ENCODE measurements around the gene PLPPR3.

The PLPPR3 gene

DNA sequence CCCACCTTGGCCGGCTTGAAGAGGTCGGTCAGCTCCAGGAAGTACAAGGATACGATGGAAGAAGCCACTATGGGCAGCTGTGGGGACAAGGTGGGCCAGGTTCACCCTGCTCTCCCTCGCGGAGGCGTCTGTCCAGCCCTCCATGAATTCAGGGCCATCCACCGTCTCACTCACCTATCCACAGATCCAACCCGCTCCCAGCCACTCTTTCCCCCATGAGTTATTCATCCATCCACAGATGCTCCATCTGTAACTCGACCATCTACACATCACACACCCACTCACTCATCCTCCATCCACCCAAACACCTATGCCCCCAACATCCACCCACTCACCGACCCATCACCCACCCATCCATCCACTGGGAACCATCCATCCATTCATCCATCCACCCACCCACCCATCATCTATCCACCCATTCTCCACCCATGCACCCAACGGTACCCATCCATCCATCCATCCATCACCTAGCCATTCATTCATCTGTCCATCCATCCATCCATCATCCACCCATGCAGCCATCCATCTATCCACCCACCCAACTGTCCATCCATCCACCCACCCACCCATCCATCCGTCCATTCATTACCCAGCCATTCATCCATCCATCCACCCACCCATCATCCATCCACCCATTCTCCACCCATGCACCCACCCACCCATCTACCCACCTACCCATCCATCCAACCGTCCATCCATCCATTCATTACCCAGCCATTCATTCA, 5.8 kb downstream of the PLPPR3 start:
- Histone ChIP-seq H3K36me3 (peaks cover 49% of the 10 kb centered on the region), H3K27ac (no peak overlapping the region), H3K9ac (no peak overlapping the region), H3K27me3 (peaks cover 20% of the 10 kb centered on the region), H3K4me1 (no peaks in the 10 kb centered on the region), H3K9me3 (no peaks in the 10 kb centered on the region), H3K4me2 (no peak overlapping the region), H3K4me3 (no peak overlapping the region), H4K20me1 (peaks cover 48% of the 10 kb centered on the region)
- TF ChIP-seq Cebpa-rat (IDR thresholded peaks at IDR 0.05): no peak

DNA sequence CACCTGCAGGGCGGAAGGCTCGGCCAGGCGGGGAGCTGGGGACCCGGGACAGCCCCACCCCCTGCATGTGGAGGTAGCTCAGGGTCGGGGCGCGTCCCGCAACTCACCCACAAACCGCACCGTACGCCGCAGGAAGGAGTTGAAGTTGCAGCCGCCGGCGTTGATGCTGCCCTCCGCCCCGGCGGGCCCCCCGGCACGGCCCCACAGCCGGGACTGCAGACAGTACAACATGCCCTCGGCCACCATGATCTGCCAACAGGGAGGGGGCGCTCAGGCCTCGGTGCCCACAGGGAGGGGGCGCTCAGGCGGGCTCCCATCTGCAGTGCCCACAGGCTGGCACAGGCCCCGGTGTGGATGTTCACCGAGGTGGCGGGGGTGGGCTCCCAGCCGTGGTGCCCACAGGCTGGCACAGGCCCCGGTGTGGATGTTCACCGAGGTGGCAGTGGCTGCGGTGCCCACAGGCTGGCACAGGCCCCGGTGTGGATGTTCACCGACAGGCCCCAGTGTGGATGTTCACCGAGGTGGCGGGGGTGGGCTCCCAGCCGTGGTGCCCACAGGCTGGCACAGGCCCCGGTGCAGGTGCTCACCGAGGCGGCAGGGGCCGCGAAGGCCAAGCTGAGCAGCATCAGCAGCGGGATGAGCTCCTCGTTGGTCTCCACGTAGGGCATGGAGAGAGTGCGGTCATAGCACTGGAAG, 6.5 kb downstream of the PLPPR3 start:
- H3K9ac ChIP-seq: no peak overlapping the region
- no peaks in the 10 kb centered on the region for H3K9me3 ChIP-seq
- peaks cover 55% of the 10 kb centered on the region for H4K20me1 ChIP-seq
- peaks cover 13% of the 10 kb centered on the region for H3K27me3 ChIP-seq
- TF ChIP-seq Cebpa-rat (IDR thresholded peaks at IDR 0.05): no peak
- H3K27ac ChIP-seq: no peak overlapping the region
- no peak overlapping the region for H3K4me2 ChIP-seq
- H3K4me1 ChIP-seq: no peaks in the 10 kb centered on the region
- no peak overlapping the region for H3K4me3 ChIP-seq
- H3K36me3 ChIP-seq: peaks cover 56% of the 10 kb centered on the region

DNA sequence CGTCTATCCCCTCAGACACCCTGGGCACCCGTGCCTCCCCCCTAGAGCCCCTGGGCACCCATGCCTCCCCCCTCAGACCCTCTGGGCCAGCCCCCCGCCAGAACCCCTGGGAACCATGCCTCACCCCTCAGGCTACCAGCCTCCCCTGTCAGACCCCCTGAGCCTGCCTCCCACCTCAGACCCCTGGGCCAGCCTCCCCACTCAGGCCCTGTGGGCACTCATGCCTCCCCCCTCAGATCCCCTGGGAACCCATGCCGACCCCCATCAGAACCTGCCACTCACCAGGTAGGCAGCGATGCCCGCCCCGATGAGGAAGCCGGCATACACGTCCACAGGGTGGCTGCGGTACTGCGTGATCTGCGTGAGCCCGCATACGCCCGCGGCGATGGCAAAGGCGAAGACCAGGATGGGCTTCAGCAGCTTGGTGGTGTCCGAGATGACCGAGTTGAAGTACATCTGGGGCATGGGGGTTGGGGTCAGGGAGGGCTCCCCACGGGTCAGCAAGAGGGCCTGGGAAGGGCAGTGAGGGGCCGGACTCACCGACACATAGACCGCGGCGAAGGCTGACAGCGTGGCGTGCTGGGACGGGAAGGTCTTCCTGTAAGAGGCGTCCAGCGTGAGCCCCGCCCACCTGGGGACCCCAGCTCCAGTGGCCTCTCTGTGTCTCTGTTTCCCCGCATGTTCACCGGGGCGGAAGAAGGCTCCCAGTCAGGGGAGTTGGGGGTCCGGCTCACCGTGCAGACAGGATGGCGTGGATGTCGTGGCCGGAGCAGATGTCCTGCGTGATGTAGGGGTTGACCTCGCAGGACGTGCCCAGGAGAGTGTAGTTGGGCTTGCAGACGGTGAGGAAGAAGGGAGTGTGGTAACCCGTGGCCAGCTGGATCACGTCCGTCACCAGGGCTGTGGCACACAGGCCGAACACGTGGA, 7.3 kb downstream of the PLPPR3 start:
- Histone ChIP-seq H4K20me1 (peaks cover 63% of the 10 kb centered on the region), H3K4me1 (no peaks in the 10 kb centered on the region), H3K27me3 (peaks cover 5% of the 10 kb centered on the region), H3K27ac (no peak overlapping the region), H3K4me3 (no peak overlapping the region), H3K9me3 (no peaks in the 10 kb centered on the region), H3K4me2 (no peak overlapping the region), H3K36me3 (peaks cover 65% of the 10 kb centered on the region), H3K9ac (no peak overlapping the region)
- no peak for TF ChIP-seq Cebpa-rat (IDR thresholded peaks at IDR 0.05)

DNA sequence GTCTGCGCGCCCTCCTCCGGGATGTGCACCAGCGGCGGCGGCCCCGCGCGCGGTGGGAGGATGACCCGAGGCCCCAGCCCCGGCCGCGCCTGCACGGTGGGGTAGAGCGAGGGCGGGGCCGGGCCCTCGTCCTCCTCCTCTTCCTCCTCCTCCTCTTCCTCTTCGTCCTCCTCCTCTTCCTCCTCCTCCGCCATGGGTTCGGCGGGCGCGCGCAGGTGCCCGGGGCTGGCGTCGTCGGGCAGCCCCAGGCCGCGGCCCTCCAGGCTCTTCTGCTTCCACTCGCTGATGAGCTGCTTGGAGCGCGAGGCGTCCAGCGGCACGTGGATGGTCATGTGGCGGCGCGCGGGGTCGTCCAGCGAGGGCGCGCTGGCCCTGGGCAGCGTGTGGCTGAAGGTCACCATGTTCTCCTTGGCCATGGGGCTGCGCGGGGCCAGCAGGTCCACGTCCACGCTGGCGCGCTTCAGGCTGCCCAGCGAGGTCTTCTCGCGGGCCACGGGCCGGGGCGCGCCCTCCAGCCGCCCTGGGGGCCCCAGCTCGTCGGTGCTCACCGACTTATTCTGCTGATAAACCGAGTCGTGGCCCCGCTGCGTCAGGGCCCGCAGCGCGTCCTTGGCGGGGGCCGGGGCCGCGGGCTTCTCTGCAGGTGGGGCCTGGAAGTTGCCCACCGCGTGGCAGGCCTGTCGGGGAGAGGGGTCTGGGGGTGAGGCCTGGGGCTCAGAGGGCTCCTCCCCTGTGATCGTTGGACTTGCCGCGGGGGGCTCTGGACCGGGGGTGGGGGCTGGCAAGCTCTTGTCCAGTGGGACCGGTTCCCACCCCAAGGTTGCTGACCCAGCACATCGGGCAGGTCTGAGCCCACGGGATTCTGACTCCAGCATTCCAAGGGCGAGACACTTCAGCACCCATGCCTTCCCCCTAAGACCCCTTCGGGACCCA, 8.3 kb downstream of the PLPPR3 start:
- H3K4me3 ChIP-seq: no peak overlapping the region
- no peak overlapping the region for H3K27ac ChIP-seq
- H3K9me3 ChIP-seq: no peaks in the 10 kb centered on the region
- peaks cover 74% of the 10 kb centered on the region for H3K36me3 ChIP-seq
- no peak for TF ChIP-seq Cebpa-rat (IDR thresholded peaks at IDR 0.05)
- no peak overlapping the region for H3K4me2 ChIP-seq
- H3K9ac ChIP-seq: no peak overlapping the region
- H4K20me1 ChIP-seq: peaks cover 72% of the 10 kb centered on the region
- no peaks in the 10 kb centered on the region for H3K27me3 ChIP-seq
- H3K4me1 ChIP-seq: no peaks in the 10 kb centered on the region

DNA sequence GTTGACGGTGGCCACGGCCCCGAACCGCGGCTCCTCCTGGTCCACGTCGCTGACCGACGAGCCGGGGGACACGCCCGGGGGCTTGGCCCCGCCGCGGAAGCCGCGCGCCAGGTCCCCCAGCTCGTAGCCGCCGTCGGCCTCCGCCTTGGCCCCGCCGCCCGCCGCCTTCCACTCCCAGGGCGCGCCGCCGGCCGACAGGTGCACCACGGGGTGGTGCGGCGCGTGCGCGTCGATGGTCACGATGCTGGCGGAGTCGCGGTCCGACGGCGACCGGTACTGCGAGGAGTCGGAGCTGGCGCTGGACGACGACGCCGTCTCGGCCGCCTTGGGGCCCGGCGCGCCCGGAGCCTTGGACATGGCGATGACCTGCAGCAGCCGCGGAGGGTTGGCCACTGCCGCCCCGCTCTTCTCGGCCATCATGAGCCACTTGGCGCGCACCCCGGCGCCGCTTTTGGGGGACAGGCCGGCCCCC, 9.0 kb downstream of the PLPPR3 start:
- no peak overlapping the region for H3K4me2 ChIP-seq
- no peaks in the 10 kb centered on the region for H3K4me1 ChIP-seq
- no peak for TF ChIP-seq Cebpa-rat (IDR thresholded peaks at IDR 0.05)
- peaks cover 80% of the 10 kb centered on the region for H3K36me3 ChIP-seq
- H3K27ac ChIP-seq: no peak overlapping the region
- H3K4me3 ChIP-seq: no peak overlapping the region
- H3K27me3 ChIP-seq: no peaks in the 10 kb centered on the region
- no peaks in the 10 kb centered on the region for H3K9me3 ChIP-seq
- no peak overlapping the region for H3K9ac ChIP-seq
- H4K20me1 ChIP-seq: peaks cover 79% of the 10 kb centered on the region

DNA sequence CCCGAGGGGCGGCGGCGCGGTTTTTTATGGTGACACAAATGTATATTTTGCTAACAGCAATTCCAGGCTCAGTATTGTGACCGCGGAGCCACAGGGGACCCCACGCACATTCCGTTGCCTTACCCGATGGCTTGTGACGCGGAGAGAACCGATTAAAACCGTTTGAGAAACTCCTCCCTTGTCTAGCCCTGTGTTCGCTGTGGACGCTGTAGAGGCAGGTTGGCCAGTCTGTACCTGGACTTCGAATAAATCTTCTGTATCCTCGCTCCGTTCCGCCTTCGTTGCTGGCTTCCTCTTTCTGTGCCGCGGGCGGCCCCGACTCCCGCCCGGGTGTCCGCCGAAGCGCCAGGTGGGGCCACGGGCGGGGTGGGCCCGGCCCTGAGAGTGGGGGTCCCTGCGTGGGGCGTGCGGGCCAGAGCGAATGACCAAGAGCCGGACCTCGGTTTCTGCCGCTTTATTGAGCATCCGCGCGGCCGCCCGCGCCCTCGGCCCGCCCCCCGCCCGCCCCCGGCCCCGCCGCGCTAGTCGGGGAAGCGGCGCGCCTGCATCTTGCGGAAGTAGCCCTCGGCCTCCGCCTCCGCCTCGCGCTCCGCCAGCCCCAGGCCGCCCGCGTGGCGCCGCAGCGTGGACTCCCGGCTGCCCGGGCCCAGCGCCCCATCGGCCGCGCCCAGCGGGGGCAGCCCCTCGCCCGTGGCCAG, 9.6 kb downstream of the PLPPR3 start:
- Histone ChIP-seq H3K9me3 (no peaks in the 10 kb centered on the region), H3K36me3 (peaks cover 86% of the 10 kb centered on the region), H3K4me3 (no peak overlapping the region), H3K27ac (no peak overlapping the region), H4K20me1 (peaks cover 85% of the 10 kb centered on the region), H3K4me1 (no peaks in the 10 kb centered on the region), H3K4me2 (no peak overlapping the region), H3K9ac (no peak overlapping the region), H3K27me3 (no peaks in the 10 kb centered on the region)
- TF ChIP-seq Cebpa-rat (IDR thresholded peaks at IDR 0.05): no peak

DNA sequence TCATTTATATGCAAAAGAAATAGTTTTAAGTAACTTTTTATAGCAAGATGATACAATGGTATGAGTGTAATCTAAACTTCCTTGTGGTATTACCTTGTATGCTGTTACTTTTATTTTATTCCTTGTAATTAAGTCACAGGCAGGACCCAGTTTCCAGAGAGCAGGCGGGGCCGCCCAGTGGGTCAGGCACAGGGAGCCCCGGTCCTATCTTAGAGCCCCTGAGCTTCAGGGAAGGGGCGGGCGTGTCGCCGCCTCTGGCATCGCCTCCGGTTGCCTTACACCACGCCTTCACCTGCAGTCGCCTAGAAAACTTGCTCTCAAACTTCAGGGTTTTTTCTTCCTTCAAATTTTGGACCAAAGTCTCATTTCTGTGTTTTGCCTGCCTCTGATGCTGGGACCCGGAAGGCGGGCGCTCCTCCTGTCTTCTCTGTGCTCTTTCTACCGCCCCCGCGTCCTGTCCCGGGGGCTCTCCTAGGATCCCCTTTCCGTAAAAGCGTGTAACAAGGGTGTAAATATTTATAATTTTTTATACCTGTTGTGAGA, 10.2 kb downstream of the PLPPR3 start:
- H3K27ac ChIP-seq: no peak overlapping the region
- no peaks in the 10 kb centered on the region for H3K9me3 ChIP-seq
- H3K4me2 ChIP-seq: no peak overlapping the region
- peaks cover 92% of the 10 kb centered on the region for H3K36me3 ChIP-seq
- H3K9ac ChIP-seq: no peak overlapping the region
- no peak overlapping the region for H3K4me3 ChIP-seq
- no peaks in the 10 kb centered on the region for H3K4me1 ChIP-seq
- no peaks in the 10 kb centered on the region for H3K27me3 ChIP-seq
- no peak for TF ChIP-seq Cebpa-rat (IDR thresholded peaks at IDR 0.05)
- H4K20me1 ChIP-seq: peaks cover 91% of the 10 kb centered on the region

DNA sequence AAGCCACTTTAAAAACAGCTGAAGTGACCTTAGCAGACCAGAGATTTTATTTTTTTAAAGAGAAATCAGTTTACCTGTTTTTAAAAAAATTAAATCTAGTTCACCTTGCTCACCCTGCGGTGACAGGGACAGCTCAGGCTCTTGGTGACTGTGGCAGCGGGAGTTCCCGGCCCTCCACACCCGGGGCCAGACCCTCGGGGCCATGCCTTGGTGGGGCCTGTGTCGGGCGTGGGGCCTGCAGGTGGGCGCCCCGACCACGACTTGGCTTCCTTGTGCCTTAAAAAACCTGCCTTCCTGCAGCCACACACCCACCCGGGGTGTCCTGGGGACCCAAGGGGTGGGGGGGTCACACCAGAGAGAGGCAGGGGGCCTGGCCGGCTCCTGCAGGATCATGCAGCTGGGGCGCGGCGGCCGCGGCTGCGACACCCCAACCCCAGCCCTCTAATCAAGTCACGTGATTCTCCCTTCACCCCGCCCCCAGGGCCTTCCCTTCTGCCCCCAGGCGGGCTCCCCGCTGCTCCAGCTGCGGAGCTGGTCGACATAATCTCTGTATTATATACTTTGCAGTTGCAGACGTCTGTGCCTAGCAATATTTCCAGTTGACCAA, 10.8 kb downstream of the PLPPR3 start:
- no peak overlapping the region for H3K27ac ChIP-seq
- no peaks in the 10 kb centered on the region for H3K4me1 ChIP-seq
- H3K9me3 ChIP-seq: no peaks in the 10 kb centered on the region
- H3K9ac ChIP-seq: no peak overlapping the region
- no peaks in the 10 kb centered on the region for H3K27me3 ChIP-seq
- peaks cover 98% of the 10 kb centered on the region for H3K36me3 ChIP-seq
- TF ChIP-seq Cebpa-rat (IDR thresholded peaks at IDR 0.05): no peak
- H3K4me3 ChIP-seq: no peak overlapping the region
- peaks cover 97% of the 10 kb centered on the region for H4K20me1 ChIP-seq
- H3K4me2 ChIP-seq: no peak overlapping the region

All from BLaER1 (cell line).